KMS-11 (cell line): ENCODE measurements around the gene CHDH.

Source experiments
- H2AFZ ChIP-seq: fragments of 200-600 bp; sonication (generic); 2 replicates; pipeline ENCODE4 v1.6.1; 2016; ENCODE audit warnings: antibody characterized with exemption, mixed run types, low read depth
- H3K27ac ChIP-seq: fragments of 200-600 bp; sonication (generic); 2 replicates; pipeline ENCODE4 v1.6.1; 2016; ENCODE audit warnings: mild to moderate bottlenecking, mixed run types
- H3K27me3 ChIP-seq: fragments of 200-600 bp; sonication (generic); 2 replicates; pipeline ENCODE4 v1.6.1; 2017; ENCODE audit warnings: mild to moderate bottlenecking, low read depth, mixed run types, moderate library complexity; ENCODE audit not compliant: insufficient read depth
- H3K36me3 ChIP-seq: fragments of 200-600 bp; sonication (generic); 2 replicates; pipeline ENCODE4 v1.6.1; 2017; ENCODE audit warnings: mild to moderate bottlenecking, mixed run types; ENCODE audit not compliant: insufficient read depth
- H3K4me1 ChIP-seq: fragments of 200-600 bp; sonication (generic); 2 replicates; pipeline ENCODE4 v1.6.1; 2016; ENCODE audit warnings: mild to moderate bottlenecking, low read depth, mixed run types; ENCODE audit not compliant: poor library complexity, severe bottlenecking
- H3K4me2 ChIP-seq: fragments of 200-600 bp; sonication (generic); 2 replicates; pipeline ENCODE4 v1.7.0; 2016; ENCODE audit warnings: mild to moderate bottlenecking, mixed run types
- H3K4me3 ChIP-seq: fragments of 200-600 bp; sonication (generic); IDR thresholded peaks from 2 replicates; pipeline ENCODE4 v1.6.1; 2017; ENCODE audit warnings: low read depth, low read length, mixed read lengths; ENCODE audit not compliant: insufficient read depth
- H3K79me2 ChIP-seq: fragments of 200-600 bp; sonication (generic); 2 replicates; pipeline ENCODE4 v1.6.1; 2016; ENCODE audit warnings: low read depth, mixed run types; ENCODE audit not compliant: insufficient read depth
- H3K9ac ChIP-seq: fragments of 200-600 bp; sonication (generic); 2 replicates; pipeline ENCODE4 v1.6.1; 2016; ENCODE audit warnings: mild to moderate bottlenecking, mixed run types
- H4K20me1 ChIP-seq: fragments of 200-600 bp; sonication (generic); 2 replicates; pipeline ENCODE4 v1.6.1; 2016; ENCODE audit warnings: mild to moderate bottlenecking, mixed run types; ENCODE audit not compliant: insufficient read depth
- TF ChIP-seq, protein P1 (sequence below): fragments of 200-600 bp; sonication (generic); conservative IDR thresholded peaks from 2 replicates; pipeline ENCODE4 v1.6.1; 2017; ENCODE audit warnings: low read depth, mild to moderate bottlenecking, antibody characterized with exemption, low read length, moderate library complexity, mixed read lengths

CHDH gene

DNA sequence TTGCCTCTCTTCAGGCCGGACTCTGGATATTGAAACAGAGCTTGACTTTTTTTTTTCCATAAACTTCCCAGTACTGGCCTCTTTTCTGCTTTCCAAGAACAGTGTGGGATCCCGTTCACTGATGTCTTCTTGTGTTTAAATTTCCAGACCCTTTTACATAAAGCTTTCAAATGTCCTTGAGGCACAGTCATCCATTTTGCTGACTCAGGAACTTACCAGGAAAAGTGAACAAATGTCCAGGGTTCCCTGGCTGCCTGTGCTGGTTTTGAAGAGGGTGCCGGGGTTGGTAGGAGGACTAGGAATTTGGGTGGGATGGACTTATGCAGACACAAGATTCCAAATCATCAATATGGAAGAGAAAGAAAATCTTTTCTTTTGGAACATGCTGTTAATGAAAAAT, 68.1 kb downstream of the CHDH start:
- no peak overlapping the region for H3K4me2 ChIP-seq
- H2AFZ ChIP-seq: no peak overlapping the region
- no peaks in the 10 kb centered on the region for H3K27me3 ChIP-seq
- no peaks in the 10 kb centered on the region for H3K4me1 ChIP-seq
- no peaks in the 10 kb centered on the region for H4K20me1 ChIP-seq
- TF ChIP-seq, protein P1, sequence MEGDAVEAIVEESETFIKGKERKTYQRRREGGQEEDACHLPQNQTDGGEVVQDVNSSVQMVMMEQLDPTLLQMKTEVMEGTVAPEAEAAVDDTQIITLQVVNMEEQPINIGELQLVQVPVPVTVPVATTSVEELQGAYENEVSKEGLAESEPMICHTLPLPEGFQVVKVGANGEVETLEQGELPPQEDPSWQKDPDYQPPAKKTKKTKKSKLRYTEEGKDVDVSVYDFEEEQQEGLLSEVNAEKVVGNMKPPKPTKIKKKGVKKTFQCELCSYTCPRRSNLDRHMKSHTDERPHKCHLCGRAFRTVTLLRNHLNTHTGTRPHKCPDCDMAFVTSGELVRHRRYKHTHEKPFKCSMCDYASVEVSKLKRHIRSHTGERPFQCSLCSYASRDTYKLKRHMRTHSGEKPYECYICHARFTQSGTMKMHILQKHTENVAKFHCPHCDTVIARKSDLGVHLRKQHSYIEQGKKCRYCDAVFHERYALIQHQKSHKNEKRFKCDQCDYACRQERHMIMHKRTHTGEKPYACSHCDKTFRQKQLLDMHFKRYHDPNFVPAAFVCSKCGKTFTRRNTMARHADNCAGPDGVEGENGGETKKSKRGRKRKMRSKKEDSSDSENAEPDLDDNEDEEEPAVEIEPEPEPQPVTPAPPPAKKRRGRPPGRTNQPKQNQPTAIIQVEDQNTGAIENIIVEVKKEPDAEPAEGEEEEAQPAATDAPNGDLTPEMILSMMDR: no peak
- no peak overlapping the region for H3K4me3 ChIP-seq
- H3K79me2 ChIP-seq: no peaks in the 10 kb centered on the region
- H3K9ac ChIP-seq: no peak overlapping the region
- no peaks in the 10 kb centered on the region for H3K36me3 ChIP-seq
- no peak overlapping the region for H3K27ac ChIP-seq

GRCh38 chr3:53777468-53777867, 68.8 kb downstream of the CHDH start:
- Histone ChIP-seq H3K9ac (no peak overlapping the region), H3K79me2 (no peaks in the 10 kb centered on the region), H2AFZ (no peak overlapping the region), H3K4me2 (no peak overlapping the region), H3K36me3 (no peaks in the 10 kb centered on the region), H3K27ac (no peak overlapping the region), H4K20me1 (no peaks in the 10 kb centered on the region), H3K4me1 (no peaks in the 10 kb centered on the region), H3K4me3 (no peak overlapping the region), H3K27me3 (no peaks in the 10 kb centered on the region)
- TF ChIP-seq, protein P1: no peak

- TF ChIP-seq, protein P1: no peak
- Histone ChIP-seq H3K79me2 (no peaks in the 10 kb centered on the region), H4K20me1 (no peaks in the 10 kb centered on the region), H3K4me1 (no peaks in the 10 kb centered on the region), H3K4me3 (no peak overlapping the region), H3K27me3 (no peaks in the 10 kb centered on the region), H3K27ac (no peak overlapping the region), H2AFZ (no peak overlapping the region), H3K4me2 (no peak overlapping the region), H3K36me3 (no peaks in the 10 kb centered on the region), H3K9ac (no peak overlapping the region)
Observed at GRCh38 chr3:53776494-53777101, 69.6 kb downstream of the CHDH start.

GRCh38 chr3:53775834-53776251, 70.4 kb downstream of the CHDH start:
- no peaks in the 10 kb centered on the region for H3K27me3 ChIP-seq
- no peaks in the 10 kb centered on the region for H3K4me1 ChIP-seq
- H3K4me2 ChIP-seq: no peak overlapping the region
- H3K9ac ChIP-seq: no peak overlapping the region
- no peak overlapping the region for H3K27ac ChIP-seq
- no peaks in the 10 kb centered on the region for H4K20me1 ChIP-seq
- H3K4me3 ChIP-seq: no peak overlapping the region
- H3K79me2 ChIP-seq: no peaks in the 10 kb centered on the region
- H2AFZ ChIP-seq: no peak overlapping the region
- TF ChIP-seq, protein P1: no peak
- H3K36me3 ChIP-seq: no peaks in the 10 kb centered on the region
